ENCODE data around the gene ALDH1A1.

GRCh38 chr9:72935595-72935994 lies 17.3 kb downstream of the ALDH1A1 start:
- no peak for TF ChIP-seq ZNF444 (CRISPR knock-in tag; IDR thresholded peaks at IDR 0.05)
- TF ChIP-seq ZNF217 (CRISPR knock-in tag; IDR thresholded peaks at IDR 0.05): no peak
- no peak for TF ChIP-seq NFYB (IDR thresholded peaks at IDR 0.05; ENCODE audit: extremely low read depth, insufficient read length)
- no peak for TF ChIP-seq MAX (CRISPR knock-in tag; IDR thresholded peaks at IDR 0.05)
- no peak for TF ChIP-seq KAT2B (IDR thresholded peaks at IDR 0.05; ENCODE audit: low read depth, low read length)
- TF ChIP-seq NFIC (IDR thresholded peaks at IDR 0.05): no peak
- TF ChIP-seq ZZZ3 (IDR thresholded peaks at IDR 0.05): no peak
- TF ChIP-seq GATA2 (CRISPR knock-in tag; IDR thresholded peaks at IDR 0.05): no peak
- no peak for TF ChIP-seq POLR2AphosphoS2 (IDR thresholded peaks at IDR 0.05; ENCODE audit: low read length)
